ENCODE results near the gene SLC27A6.

Gene SLC27A6

DNA sequence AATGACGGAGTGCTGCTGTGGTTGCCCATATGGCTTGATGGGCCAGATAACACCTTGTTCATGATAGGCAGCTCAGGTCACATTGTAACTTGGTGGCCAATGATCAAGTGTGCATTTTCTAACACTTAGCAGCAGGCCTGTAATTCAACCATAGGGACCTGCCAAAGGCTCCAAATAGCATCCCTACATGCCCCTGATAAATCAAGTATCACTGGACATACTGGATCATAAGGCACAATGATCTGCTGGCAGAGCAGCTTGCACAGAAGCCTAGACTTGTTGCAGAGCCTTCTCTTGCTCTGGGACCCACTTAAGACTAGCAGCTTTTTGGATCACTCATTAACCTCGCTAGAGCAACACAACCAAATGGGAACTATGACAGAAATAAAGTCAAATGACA is 83.2 kb downstream of the SLC27A6 start:
- H2AFZ ChIP-seq (ENCODE audit: low read length) = no peak overlapping the region
- H3K4me1 ChIP-seq (ENCODE audit: insufficient read depth, low read length, poor library complexity, severe bottlenecking) = no peaks in the 10 kb centered on the region
- no peaks in the 10 kb centered on the region for H3F3A ChIP-seq (ENCODE audit: low read depth)
- H3K36me3 ChIP-seq (ENCODE audit: insufficient read depth, low read length) = no peaks in the 10 kb centered on the region
- TF ChIP-seq, protein P1, sequence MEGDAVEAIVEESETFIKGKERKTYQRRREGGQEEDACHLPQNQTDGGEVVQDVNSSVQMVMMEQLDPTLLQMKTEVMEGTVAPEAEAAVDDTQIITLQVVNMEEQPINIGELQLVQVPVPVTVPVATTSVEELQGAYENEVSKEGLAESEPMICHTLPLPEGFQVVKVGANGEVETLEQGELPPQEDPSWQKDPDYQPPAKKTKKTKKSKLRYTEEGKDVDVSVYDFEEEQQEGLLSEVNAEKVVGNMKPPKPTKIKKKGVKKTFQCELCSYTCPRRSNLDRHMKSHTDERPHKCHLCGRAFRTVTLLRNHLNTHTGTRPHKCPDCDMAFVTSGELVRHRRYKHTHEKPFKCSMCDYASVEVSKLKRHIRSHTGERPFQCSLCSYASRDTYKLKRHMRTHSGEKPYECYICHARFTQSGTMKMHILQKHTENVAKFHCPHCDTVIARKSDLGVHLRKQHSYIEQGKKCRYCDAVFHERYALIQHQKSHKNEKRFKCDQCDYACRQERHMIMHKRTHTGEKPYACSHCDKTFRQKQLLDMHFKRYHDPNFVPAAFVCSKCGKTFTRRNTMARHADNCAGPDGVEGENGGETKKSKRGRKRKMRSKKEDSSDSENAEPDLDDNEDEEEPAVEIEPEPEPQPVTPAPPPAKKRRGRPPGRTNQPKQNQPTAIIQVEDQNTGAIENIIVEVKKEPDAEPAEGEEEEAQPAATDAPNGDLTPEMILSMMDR (conservative IDR thresholded peaks at IDR 0.05; ENCODE audit: low read length) = no peak
- no peak for TF ChIP-seq EZH2phosphoT487 (IDR thresholded peaks at IDR 0.05; ENCODE audit: borderline replicate concordance)
- no peak overlapping the region for H3K4me2 ChIP-seq (ENCODE audit: low read depth, low read length, poor library complexity, severe bottlenecking)
- H3K79me2 ChIP-seq (ENCODE audit: insufficient read depth, low read length) = no peaks in the 10 kb centered on the region
- no peak overlapping the region for H3K9ac ChIP-seq (ENCODE audit: low read depth, low read length, poor library complexity, severe bottlenecking)
- no peaks in the 10 kb centered on the region for H3K9me3 ChIP-seq (ENCODE audit: insufficient read depth, low read depth, low read length)
- no peak overlapping the region for H3K4me3 ChIP-seq (ENCODE audit: low read length, poor library complexity, severe bottlenecking)
- H3K9me2 ChIP-seq (replicated peaks; ENCODE audit: low read depth, low read length) = no peaks in the 10 kb centered on the region
- no peaks in the 10 kb centered on the region for H4K20me1 ChIP-seq (ENCODE audit: insufficient read depth, low read length, poor library complexity, severe bottlenecking)
- no peaks in the 10 kb centered on the region for H3K27me3 ChIP-seq (ENCODE audit: insufficient read depth, low read length, poor library complexity, severe bottlenecking)

- Histone ChIP-seq H3K9me2 (replicated peaks; ENCODE audit: low read depth, low read length) (no peaks in the 10 kb centered on the region), H3K4me3 (ENCODE audit: low read length, poor library complexity, severe bottlenecking) (no peak overlapping the region), H3K9me3 (ENCODE audit: insufficient read depth, low read depth, low read length) (no peaks in the 10 kb centered on the region), H4K20me1 (ENCODE audit: insufficient read depth, low read length, poor library complexity, severe bottlenecking) (no peaks in the 10 kb centered on the region), H3K36me3 (ENCODE audit: insufficient read depth, low read length) (no peaks in the 10 kb centered on the region), H3K27me3 (ENCODE audit: insufficient read depth, low read length, poor library complexity, severe bottlenecking) (no peaks in the 10 kb centered on the region), H3K4me2 (ENCODE audit: low read depth, low read length, poor library complexity, severe bottlenecking) (no peak overlapping the region), H3K4me1 (ENCODE audit: insufficient read depth, low read length, poor library complexity, severe bottlenecking) (no peaks in the 10 kb centered on the region), H3K9ac (ENCODE audit: low read depth, low read length, poor library complexity, severe bottlenecking) (no peak overlapping the region), H3F3A (ENCODE audit: low read depth) (no peaks in the 10 kb centered on the region), H3K79me2 (ENCODE audit: insufficient read depth, low read length) (no peaks in the 10 kb centered on the region), H2AFZ (ENCODE audit: low read length) (no peak overlapping the region)
- no peak for TF ChIP-seq EZH2phosphoT487 (IDR thresholded peaks at IDR 0.05; ENCODE audit: borderline replicate concordance)
- TF ChIP-seq, protein P1 (conservative IDR thresholded peaks at IDR 0.05; ENCODE audit: low read length) = no peak
Measured at GRCh38 chr5:129049126-129049799, 84.0 kb downstream of the SLC27A6 start.

DNA sequence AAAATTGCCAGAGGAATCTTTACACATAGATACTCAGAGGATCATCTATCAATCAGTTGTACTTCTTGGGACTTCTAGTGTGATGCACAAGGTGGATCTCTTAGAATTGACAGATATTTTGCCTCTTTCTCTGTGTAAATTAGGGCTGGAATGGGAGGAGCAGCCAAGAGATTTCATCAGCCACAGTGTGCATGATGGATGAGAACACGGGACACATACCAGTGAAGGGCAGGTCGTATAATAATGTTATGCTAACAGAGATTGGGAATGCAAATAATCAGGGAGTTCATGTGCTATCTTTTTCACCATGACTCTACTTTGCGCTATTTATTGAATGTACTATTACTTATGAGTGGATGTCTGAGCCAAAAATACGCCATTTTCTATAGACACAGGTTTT is 86.0 kb downstream of the SLC27A6 start:
- H3K9ac ChIP-seq (ENCODE audit: low read depth, low read length, poor library complexity, severe bottlenecking) = no peak overlapping the region
- no peak overlapping the region for H3K4me2 ChIP-seq (ENCODE audit: low read depth, low read length, poor library complexity, severe bottlenecking)
- no peaks in the 10 kb centered on the region for H3K27me3 ChIP-seq (ENCODE audit: insufficient read depth, low read length, poor library complexity, severe bottlenecking)
- H3F3A ChIP-seq (ENCODE audit: low read depth) = no peaks in the 10 kb centered on the region
- no peaks in the 10 kb centered on the region for H3K4me1 ChIP-seq (ENCODE audit: insufficient read depth, low read length, poor library complexity, severe bottlenecking)
- no peaks in the 10 kb centered on the region for H3K79me2 ChIP-seq (ENCODE audit: insufficient read depth, low read length)
- no peak overlapping the region for H3K4me3 ChIP-seq (ENCODE audit: low read length, poor library complexity, severe bottlenecking)
- no peaks in the 10 kb centered on the region for H3K9me2 ChIP-seq (replicated peaks; ENCODE audit: low read depth, low read length)
- no peak overlapping the region for H2AFZ ChIP-seq (ENCODE audit: low read length)
- no peaks in the 10 kb centered on the region for H3K9me3 ChIP-seq (ENCODE audit: insufficient read depth, low read depth, low read length)
- TF ChIP-seq, protein P1 (conservative IDR thresholded peaks at IDR 0.05; ENCODE audit: low read length) = no peak
- no peak for TF ChIP-seq EZH2phosphoT487 (IDR thresholded peaks at IDR 0.05; ENCODE audit: borderline replicate concordance)
- H3K36me3 ChIP-seq (ENCODE audit: insufficient read depth, low read length) = no peaks in the 10 kb centered on the region
- no peaks in the 10 kb centered on the region for H4K20me1 ChIP-seq (ENCODE audit: insufficient read depth, low read length, poor library complexity, severe bottlenecking)

Data from Loucy (cell line).